GM18520 (cell line): Measurements from ENCODE around the gene NR2E3.
"Not testable (repeated sequence)": the region's sequence is repeated elsewhere in the genome, so short reads cannot be mapped to it uniquely, and the experiment has no call there.

ENCODE experiments used
- ATAC-seq: cut with Tn5 transposase; IDR thresholded peaks from one replicate; pipeline ENCODE4 v1.9.1; 2021; ENCODE audit not compliant: unreplicated experiment

Gene NR2E3

GRCh38 chr15:71813723-71814470, 3.5 kb downstream of the NR2E3 start:
- no peak for ATAC-seq

- ATAC-seq: no peak
Observed at GRCh38 chr15:71815301-71815700, 4.9 kb downstream of the NR2E3 start.

GRCh38 chr15:71817351-71817750, 7.0 kb downstream of the NR2E3 start:
- ATAC-seq: no peak

- no peak for ATAC-seq
Observed at GRCh38 chr15:71820127-71820526, 9.8 kb downstream of the NR2E3 start.

- ATAC-seq: no peak
Observed at GRCh38 chr15:71821547-71822129, 11.3 kb downstream of the NR2E3 start.

GRCh38 chr15:71822890-71823630, 12.7 kb downstream of the NR2E3 start:
- ATAC-seq: no peak

GRCh38 chr15:71823801-71824200, 13.4 kb downstream of the NR2E3 start:
- ATAC-seq: no peak

GRCh38 chr15:71825021-71825730, 14.8 kb downstream of the NR2E3 start:
- ATAC-seq: no peak

- ATAC-seq: no peak
Observed at GRCh38 chr15:71826196-71826595, 15.8 kb downstream of the NR2E3 start.

GRCh38 chr15:71830981-71831380, 20.6 kb downstream of the NR2E3 start:
- no peak for ATAC-seq

- ATAC-seq: no peak
Observed at GRCh38 chr15:71841563-71841962, 31.2 kb downstream of the NR2E3 start.

GRCh38 chr15:71844916-71845315, 34.6 kb downstream of the NR2E3 start:
- no peak for ATAC-seq

GRCh38 chr15:71853543-71853942, 43.2 kb downstream of the NR2E3 start:
- ATAC-seq: no peak

GRCh38 chr15:71858232-71858631, 47.9 kb downstream of the NR2E3 start:
- not testable (repeated sequence) for ATAC-seq
